Measurements from ENCODE around the gene INSR. TPM values are rescaled to one million over a fixed set of nuclear protein-coding genes. Genes with fewer than 3 reads are reported as not detected.

The INSR gene
- total RNA-seq, 1 donor = 7.5 TPM

DNA sequence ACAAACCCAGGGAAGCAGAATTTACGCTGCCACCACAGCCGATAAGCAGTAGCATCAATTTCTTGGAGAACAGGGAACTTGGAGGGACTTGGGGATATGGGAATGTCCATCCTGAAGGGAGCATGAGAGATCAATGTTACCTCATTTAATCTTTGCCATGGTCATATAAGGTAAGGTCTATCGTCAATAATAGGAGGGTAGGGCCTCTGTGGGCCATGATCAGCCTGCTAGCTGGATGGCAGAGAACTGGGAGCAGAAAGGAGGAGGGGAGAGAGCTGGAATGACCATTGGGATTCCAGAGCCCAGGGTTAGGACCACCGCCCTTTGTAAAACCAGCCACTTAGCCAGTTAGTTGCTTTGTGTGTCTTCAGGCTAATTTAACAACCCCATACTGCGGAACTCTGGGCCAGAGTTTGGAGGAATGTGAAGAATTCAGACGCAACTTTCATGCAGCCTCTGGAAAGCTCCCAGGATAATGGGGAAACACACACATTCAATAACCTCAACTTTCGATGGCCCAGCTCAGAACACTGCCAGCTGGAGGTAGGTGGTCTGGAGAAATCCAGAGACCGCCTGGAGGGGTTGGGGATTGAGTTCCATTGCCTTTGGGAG lies 184.4 kb downstream of the INSR start:
- peaks cover 16% of the 10 kb centered on the region for H3K4me1 ChIP-seq (ENCODE audit: insufficient read depth, low read length)
- H3K27me3 ChIP-seq (ENCODE audit: insufficient read depth, low read length) = no peaks in the 10 kb centered on the region
- H3K4me3 ChIP-seq (ENCODE audit: low read length) = no peak overlapping the region
- no peaks in the 10 kb centered on the region for H3K9me3 ChIP-seq (ENCODE audit: low read depth, low read length)

DNA sequence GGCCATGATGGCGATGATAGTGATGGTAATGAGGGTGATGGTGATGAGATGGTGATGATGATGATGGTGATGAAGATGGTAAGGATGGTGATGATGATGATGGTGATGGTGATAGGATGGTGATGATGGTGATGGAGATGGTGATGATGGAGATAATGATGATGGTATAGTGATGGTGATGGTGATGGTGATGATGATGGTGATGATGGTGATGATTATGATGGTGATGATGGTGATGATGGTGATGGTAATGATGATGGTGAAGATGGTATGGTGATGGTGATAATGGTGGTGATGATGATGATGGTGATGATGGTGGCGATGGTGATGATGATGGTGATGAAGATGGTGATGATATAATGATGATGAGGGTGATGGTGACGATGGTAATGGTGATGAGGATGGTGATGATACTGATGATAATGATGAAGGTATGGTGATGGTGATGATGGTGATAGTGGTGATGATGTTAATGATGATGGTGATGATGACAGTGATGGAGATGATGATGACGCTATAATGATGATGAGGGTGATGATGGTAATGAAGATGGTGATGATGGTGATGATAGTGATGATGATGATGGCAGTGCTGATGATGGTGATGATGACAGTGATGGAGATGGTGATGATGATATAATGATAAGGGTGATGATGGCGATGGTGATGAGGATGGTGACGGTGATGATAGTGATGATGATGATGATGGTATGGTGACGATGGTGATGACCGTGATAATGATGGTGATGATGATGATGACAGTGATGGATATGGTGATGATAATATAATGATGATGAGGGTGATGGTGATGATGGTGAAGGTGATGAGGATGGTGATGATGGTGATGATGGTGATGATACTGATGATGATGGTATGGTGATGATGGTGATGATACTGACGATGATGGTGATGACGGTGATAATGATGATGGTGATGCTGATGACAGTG lies 187.2 kb downstream of the INSR start:
- Histone ChIP-seq H3K9me3 (ENCODE audit: low read depth, low read length) (no peaks in the 10 kb centered on the region), H3K4me1 (ENCODE audit: insufficient read depth, low read length) (peaks cover 27% of the 10 kb centered on the region)

DNA sequence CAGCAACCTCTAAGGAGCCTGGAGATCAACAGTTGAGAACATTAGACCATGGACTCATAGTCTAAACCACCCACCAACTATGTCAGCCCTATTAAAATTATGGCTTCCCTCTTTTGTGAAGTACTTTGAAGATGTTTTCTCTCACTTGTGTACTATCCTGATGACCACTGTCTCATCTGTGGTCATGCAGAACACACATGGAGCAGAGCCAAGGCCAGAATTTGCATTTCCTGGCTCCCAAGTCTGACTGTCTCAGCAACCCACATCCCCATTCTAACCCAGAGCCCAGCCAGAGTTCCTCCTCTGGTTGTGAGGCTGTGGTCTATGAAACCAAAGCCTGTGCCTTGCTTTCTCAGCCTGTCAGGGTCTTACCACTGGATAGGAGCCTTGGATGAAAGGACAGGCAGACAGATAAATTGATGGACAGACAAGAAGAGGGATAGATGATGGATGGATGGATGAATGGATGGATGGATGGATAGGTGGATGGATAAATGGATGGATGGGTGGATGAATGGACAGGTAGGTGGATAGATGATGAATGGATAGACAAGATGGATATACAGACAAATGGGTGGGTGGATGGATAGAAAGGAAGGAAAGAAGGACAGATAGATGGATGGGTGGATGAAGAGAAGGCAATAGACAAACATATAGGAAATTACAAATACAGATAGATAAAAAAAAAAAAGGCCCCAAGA lies 189.3 kb downstream of the INSR start:
- Histone ChIP-seq H3K9me3 (ENCODE audit: low read depth, low read length) (no peaks in the 10 kb centered on the region), H3K4me1 (ENCODE audit: insufficient read depth, low read length) (peaks cover 31% of the 10 kb centered on the region), H3K27me3 (ENCODE audit: insufficient read depth, low read length) (no peaks in the 10 kb centered on the region), H3K4me3 (ENCODE audit: low read length) (no peak overlapping the region)

More for the DNA sequence above, 187.2 kb downstream of the INSR start:
- no peaks in the 10 kb centered on the region for H3K27me3 ChIP-seq (ENCODE audit: insufficient read depth, low read length)
- no peak overlapping the region for H3K4me3 ChIP-seq (ENCODE audit: low read length)

DNA sequence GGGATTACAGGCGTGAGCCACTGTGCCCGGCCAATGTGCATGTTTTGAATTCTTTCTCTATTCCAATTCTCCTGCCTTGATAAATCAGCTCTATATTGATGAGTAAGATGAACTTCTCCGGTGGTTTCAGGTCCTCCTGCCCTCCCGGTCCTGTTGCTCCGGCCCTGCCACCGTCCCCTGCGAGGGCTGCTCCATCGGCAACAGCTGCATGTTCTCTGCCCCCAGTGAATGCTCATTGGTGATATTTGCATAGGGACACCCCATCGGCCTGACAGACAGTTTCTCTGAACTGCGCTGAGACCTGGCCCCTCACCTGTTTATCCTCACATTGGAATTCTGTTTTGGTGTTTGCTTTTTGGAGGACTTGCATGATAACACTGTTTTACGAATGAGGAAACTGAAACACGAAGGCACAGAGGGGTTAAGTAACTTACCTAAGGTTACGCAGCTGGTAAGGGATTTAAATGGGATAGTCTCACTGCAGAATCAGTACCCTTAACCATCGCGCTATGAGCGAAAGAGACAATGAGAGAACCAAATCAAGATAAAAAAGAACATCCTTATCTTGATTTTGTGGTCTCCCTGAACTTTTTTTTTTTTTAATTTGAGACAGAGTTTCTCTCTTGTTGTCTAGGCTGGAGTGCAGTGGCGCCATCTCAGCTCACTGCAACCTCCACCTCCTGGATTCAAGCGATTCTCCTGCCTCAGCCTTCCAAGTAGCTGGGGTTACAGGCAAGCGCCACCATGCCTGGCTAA lies 192.5 kb downstream of the INSR start:
- peaks cover 37% of the 10 kb centered on the region for H3K4me1 ChIP-seq (ENCODE audit: insufficient read depth, low read length)
- H3K9me3 ChIP-seq (ENCODE audit: low read depth, low read length) = no peaks in the 10 kb centered on the region
- H3K4me3 ChIP-seq (ENCODE audit: low read length) = no peak overlapping the region
- H3K27me3 ChIP-seq (ENCODE audit: insufficient read depth, low read length) = no peaks in the 10 kb centered on the region

DNA sequence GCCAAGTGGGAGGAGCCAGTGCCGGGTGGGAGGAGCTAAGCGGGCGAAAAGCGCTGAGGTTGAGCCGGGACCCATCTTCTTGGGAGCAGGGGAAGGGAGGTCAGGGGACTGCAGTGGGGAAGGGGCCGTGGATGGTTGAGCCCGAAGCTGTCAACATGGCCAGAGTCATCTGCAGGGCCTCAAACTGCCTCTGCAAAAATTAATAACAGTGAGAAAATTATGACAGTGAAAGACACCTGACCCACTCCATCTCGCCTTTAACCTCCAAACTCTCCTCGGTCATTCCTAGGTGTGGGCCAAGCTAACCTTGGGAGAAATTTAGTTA lies 194.7 kb downstream of the INSR start:
- Histone ChIP-seq H3K4me3 (ENCODE audit: low read length) (peak overlapping the region; percentile 59), H3K4me1 (ENCODE audit: insufficient read depth, low read length) (peaks cover 19% of the 10 kb centered on the region), H3K9me3 (ENCODE audit: low read depth, low read length) (peaks cover 6% of the 10 kb centered on the region), H3K27me3 (ENCODE audit: insufficient read depth, low read length) (no peaks in the 10 kb centered on the region)

DNA sequence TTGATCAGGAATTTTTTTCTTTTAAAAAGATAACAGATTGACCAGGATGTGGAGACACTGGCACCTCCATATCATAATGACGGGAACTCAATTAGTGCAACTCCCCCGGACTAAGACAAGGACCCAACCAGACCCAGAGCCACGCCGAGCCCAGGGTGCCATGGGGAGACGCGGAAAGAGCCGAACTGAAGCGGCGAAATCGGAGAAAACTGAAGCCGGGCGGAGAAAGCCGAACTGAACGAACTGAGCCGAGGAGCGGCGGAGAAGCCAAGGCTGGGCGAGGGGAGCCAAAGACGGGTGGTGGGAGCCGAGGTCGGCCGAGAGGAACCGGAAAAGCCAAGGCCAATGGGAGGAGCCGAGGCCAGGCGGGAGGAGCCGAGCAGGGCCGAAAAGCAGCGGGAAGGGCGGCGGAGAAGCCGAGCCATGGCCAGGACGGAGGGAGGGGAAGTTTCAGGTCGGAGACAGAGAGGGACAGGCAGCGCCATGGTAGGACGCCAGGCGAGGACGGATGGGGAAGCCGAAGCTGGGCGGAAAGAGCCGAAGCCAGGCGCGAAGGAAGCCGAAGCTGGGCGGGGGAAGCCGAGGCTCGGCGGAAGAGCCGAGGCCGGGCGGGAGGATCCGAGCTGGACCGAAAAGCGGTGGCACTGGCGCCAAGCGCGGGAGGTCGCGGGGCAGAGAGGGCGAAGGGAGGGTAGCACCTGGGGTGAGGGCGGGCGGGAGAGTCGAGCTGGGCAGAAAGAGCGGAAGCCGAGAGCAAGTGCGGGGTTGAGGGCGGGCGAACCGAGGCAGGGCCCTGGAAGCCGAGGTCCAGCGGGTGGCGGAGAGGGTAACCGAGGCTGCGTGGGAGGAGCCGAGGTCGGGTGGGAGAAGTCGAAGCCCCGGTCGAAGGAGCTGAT lies 195.3 kb downstream of the INSR start:
- no peaks in the 10 kb centered on the region for H3K27me3 ChIP-seq (ENCODE audit: insufficient read depth, low read length)
- H3K4me1 ChIP-seq (ENCODE audit: insufficient read depth, low read length) = peaks cover 13% of the 10 kb centered on the region
- peaks cover 6% of the 10 kb centered on the region for H3K9me3 ChIP-seq (ENCODE audit: low read depth, low read length)
- H3K4me3 ChIP-seq (ENCODE audit: low read length) = peak overlapping the region; percentile 59

DNA sequence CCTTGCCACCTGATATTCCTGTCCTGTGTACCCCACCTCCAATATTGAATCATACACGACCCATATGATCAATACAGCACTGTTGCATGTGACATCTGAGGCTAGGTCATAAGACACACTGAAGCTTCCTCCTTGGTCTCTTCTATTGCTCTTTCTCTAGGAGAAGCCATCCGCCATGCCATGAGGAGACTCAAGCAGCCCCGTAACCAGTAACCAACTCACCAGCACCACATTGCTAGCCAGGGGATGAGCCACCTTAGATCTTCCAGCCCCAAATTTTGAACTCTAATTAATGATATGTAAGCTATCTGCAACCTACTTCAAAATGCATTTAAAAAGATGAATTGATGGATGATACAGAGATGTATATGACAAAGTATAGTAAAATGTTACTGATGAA lies 196.1 kb downstream of the INSR start:
- peaks cover 6% of the 10 kb centered on the region for H3K9me3 ChIP-seq (ENCODE audit: low read depth, low read length)
- peaks cover 13% of the 10 kb centered on the region for H3K4me1 ChIP-seq (ENCODE audit: insufficient read depth, low read length)
- H3K4me3 ChIP-seq (ENCODE audit: low read length) = no peak overlapping the region
- no peaks in the 10 kb centered on the region for H3K27me3 ChIP-seq (ENCODE audit: insufficient read depth, low read length)

DNA sequence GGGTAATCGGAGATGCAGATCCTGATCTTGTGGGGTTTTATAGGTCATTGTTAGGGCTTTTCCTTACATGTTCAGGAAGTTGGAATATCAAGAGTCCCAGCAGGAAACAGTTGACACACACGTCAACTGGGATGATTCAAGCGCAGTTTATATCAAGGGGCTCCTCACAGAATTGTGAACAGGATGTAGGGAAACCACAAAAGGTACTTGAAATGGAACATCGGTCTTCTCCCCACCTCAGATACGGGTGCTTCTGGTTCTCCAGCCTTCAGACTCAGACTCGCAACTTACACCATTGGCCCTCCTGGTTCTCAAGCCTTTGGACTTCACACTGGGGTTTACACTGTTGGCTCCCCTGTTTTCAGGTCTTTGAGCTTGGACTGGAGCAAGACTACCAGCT lies 205.2 kb downstream of the INSR start:
- peaks cover 42% of the 10 kb centered on the region for H3K9me3 ChIP-seq (ENCODE audit: low read depth, low read length)
- H3K4me3 ChIP-seq (ENCODE audit: low read length) = no peak overlapping the region
- H3K27me3 ChIP-seq (ENCODE audit: insufficient read depth, low read length) = no peaks in the 10 kb centered on the region
- H3K4me1 ChIP-seq (ENCODE audit: insufficient read depth, low read length) = no peaks in the 10 kb centered on the region

DNA sequence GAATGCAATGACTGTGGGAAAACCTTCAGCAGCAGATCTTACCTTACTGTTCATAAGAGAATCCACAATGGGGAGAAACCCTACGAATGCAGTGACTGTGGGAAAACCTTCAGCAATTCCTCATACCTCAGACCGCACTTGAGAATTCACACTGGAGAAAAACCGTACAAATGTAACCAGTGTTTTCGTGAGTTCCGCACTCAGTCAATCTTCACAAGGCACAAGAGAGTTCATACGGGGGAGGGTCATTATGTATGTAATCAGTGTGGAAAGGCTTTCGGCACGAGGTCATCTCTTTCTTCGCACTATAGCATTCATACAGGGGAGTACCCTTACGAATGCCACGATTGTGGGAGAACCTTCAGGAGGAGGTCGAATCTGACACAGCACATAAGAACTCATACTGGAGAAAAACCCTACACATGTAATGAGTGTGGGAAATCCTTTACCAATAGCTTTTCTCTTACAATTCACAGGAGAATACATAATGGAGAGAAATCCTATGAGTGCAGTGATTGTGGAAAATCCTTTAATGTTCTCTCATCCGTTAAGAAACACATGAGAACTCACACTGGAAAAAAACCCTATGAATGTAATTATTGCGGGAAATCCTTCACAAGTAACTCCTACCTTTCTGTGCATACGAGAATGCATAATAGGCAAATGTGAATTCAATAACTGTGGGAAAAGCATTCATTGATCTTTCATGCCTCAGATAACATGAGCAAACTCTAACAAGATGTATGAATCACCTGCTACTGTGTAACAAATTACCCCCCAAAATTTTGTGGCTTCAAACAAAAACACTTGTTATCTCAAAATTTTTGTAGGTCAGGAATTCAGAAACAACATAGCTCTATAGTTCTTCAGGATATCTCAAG lies 210.9 kb downstream of the INSR start:
- Histone ChIP-seq H3K4me3 (ENCODE audit: low read length) (no peak overlapping the region), H3K27me3 (ENCODE audit: insufficient read depth, low read length) (no peaks in the 10 kb centered on the region), H3K4me1 (ENCODE audit: insufficient read depth, low read length) (no peaks in the 10 kb centered on the region), H3K9me3 (ENCODE audit: low read depth, low read length) (peaks cover 90% of the 10 kb centered on the region)

DNA sequence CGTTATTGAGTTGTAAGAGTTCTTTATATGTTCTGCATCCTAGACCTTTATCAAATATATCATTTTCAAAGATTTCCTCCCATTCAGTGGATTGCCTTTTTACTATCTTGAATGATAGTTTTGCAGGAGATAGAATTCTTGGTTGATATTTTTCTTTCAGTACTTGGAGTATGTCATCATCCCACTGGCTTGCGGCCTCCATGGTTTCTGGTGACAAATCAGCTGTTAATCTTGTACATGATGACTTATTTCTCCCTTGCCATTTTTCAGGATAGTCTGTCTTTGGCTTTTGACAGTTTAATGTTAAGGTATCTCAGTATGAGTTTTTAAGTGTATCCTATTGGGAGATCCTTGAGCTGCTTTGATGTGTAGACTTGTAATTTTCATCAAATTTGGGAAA lies 216.2 kb downstream of the INSR start:
- H3K9me3 ChIP-seq (ENCODE audit: low read depth, low read length) = peaks cover 58% of the 10 kb centered on the region
- no peaks in the 10 kb centered on the region for H3K4me1 ChIP-seq (ENCODE audit: insufficient read depth, low read length)
- H3K4me3 ChIP-seq (ENCODE audit: low read length) = no peak overlapping the region
- no peaks in the 10 kb centered on the region for H3K27me3 ChIP-seq (ENCODE audit: insufficient read depth, low read length)

DNA sequence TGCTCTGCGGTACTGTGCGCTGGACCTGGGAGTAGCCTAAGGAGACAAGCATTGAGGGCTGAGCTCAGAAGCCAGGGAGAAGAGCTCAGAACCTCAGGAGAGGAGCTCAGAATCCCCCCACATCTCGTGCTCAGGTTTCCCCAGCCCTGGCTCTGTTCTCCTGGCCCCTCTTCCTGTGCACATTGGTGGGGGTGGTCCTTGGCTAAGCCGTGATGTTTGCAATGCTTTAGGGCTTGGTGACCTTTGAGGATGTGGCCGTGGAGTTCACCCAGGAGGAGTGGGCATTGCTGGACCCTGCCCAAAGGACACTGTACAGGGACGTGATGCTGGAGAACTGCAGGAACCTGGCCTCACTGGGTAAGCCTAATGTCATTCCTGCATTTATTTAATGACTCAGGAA lies 218.1 kb downstream of the INSR start:
- H3K9me3 ChIP-seq (ENCODE audit: low read depth, low read length) = peaks cover 39% of the 10 kb centered on the region
- no peak overlapping the region for H3K4me3 ChIP-seq (ENCODE audit: low read length)
- H3K4me1 ChIP-seq (ENCODE audit: insufficient read depth, low read length) = no peaks in the 10 kb centered on the region
- H3K27me3 ChIP-seq (ENCODE audit: insufficient read depth, low read length) = no peaks in the 10 kb centered on the region

DNA sequence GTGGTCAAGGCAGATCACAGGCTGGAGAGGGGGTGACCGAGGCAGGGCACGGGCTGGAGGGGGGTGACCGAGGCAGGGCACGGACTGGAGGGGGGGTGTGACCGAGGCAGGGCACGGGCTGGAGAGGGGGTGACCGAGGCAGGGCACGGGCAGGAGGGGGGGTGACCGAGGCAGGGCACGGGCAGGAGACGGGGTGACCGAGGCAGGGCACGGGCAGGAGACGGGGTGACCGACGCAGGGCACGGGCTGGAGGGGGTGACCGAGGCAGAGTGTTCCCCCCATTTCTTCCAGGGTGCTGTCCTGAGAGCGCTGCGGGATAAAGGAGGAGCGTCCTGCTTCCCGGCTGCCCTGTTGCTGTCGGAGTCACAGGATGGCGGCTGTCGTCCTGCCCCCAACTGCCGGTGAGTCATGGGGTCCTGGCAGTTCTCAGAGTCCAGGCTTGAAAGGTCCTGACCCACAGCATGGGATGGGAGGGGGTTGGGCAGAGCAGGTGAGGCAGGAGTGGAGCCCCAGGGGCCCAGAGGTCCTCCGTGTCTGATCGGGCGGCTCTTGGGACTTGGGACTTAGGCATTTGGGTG lies 219.4 kb downstream of the INSR start:
- Histone ChIP-seq H3K4me1 (ENCODE audit: insufficient read depth, low read length) (peaks cover 11% of the 10 kb centered on the region), H3K4me3 (ENCODE audit: low read length) (no peak overlapping the region), H3K27me3 (ENCODE audit: insufficient read depth, low read length) (no peaks in the 10 kb centered on the region), H3K9me3 (ENCODE audit: low read depth, low read length) (peaks cover 26% of the 10 kb centered on the region)

DNA sequence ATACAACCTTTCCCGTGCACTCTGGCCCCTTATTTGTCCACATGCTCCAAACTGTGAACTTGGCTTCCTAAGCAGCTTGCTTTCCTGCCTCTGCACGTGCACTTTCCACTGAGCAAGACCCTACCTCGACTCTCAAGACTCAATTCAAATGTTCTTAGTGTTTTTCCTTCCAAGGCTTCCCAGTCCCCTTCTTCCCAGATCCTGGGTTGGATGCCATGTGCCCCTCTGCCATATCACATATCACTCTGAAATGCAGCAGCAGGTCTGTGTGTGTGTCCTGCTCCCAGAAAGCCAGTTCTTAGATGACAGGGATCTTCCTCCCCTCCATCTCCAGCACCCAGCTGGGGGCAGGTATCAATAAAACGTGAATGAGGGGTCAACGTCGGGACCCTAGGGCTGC lies 221.7 kb downstream of the INSR start:
- Histone ChIP-seq H3K4me1 (ENCODE audit: insufficient read depth, low read length) (peaks cover 11% of the 10 kb centered on the region), H3K27me3 (ENCODE audit: insufficient read depth, low read length) (no peaks in the 10 kb centered on the region), H3K9me3 (ENCODE audit: low read depth, low read length) (peaks cover 5% of the 10 kb centered on the region), H3K4me3 (ENCODE audit: low read length) (no peak overlapping the region)
